ENCODE results near the gene TTF1.

The TTF1 gene

GRCh38 chr9:132356324-132356924 is 50.2 kb downstream of the TTF1 start:
- no peak for DNase-seq

- DNase-seq: peak; percentile 97
Measured at GRCh38 chr9:132354637-132355355, 51.8 kb downstream of the TTF1 start, which contains the start of gene SETX. TSS of gene SETX (minus strand) at chr9:132354986. CDS start at chr9:132349428, 5,558 bp downstream.

GRCh38 chr9:132351404-132352045 is 55.1 kb downstream of the TTF1 start:
- DNase-seq: no peak

GRCh38 chr9:132350861-132351315 is 55.8 kb downstream of the TTF1 start:
- peak; percentile 57 for DNase-seq

GRCh38 chr9:132348676-132349075 is 58.0 kb downstream of the TTF1 start:
- no peak for DNase-seq

- no peak for DNase-seq
Measured at GRCh38 chr9:132346177-132346576, 60.5 kb downstream of the TTF1 start.

GRCh38 chr9:132341177-132341840 is 65.3 kb downstream of the TTF1 start:
- DNase-seq: no peak

- DNase-seq: no peak
Measured at GRCh38 chr9:132334364-132334763, 72.3 kb downstream of the TTF1 start.

GRCh38 chr9:132333556-132333955 is 73.1 kb downstream of the TTF1 start:
- DNase-seq: no peak

GRCh38 chr9:132328580-132328979 is 78.1 kb downstream of the TTF1 start:
- DNase-seq: no peak

GRCh38 chr9:132327537-132327936 is 79.1 kb downstream of the TTF1 start:
- no peak for DNase-seq
